Right forelimb (tissue), 1 donor: ENCODE data around the gene ADRA2C.

Source experiments
- DNase-seq: peaks from one replicate; pipeline ENCODE4 v3.0.0-alpha.2; 2018

The ADRA2C gene

DNA sequence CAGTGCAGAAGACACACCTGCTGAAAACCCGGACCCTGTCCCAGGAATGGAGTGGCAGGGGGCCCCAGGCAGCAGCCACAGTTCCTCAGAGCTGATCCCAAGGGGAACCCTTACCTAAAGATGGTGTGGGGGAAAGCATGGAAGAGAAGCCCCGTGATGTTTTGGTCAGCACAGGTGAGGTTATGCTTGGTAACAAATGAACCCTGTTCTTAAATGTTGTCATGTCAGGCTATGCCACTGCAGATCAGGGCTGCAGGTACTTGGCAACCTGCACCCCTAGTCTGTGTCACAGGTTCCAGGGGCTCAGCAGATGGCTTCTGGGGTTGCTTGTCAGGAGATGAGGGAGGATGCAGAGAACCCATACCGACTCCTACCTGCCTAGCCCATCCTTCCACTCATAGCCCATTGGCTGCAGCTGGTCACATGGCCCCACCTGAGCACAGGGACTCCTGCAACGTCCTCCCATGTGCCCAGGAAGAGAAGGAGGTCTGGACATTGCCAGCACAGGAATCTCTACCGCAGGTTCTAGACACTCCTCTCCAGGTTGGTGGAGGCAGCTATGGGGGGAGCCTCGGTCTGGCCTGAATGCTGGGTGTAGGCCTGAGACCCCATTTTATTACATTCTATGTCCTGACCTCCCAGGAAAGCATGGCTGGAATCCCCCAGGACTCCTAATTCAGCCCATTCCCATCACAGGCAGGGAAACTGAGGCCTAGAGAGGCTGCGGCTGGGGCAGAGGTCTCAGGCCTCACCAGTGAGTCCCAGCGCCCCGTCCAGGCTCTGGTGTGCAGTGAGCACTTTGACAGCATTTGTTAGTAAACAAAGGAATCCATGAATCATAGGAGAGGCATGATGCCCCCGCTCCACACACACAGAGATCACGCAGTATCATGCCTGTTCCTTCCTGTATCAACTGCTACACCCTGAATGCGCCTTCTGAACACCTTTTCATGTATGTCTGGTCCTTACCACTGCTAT lies 51.1 kb downstream of the ADRA2C start:
- DNase-seq, result no peak
